Measurements from ENCODE around the gene UGT1A1. TPM values are rescaled to one million over a fixed set of nuclear protein-coding genes. Genes with fewer than 3 reads are reported as not detected.
A peak's percentile ranks its signal among the peaks of the same experiment; 100 is the strongest.

UGT1A1 gene
- total and polyA plus RNA-seq, 12 donors: 0.08 to 0.52 TPM; not detected in 10

GRCh38 chr2:233816771-233817170 is 56.7 kb downstream of the UGT1A1 start:
- WGBS, 4 donors: 79 to 86% (median 82%) methylated on average over 4 of the region's 4 CpGs
- Histone ChIP-seq H3K4me3 (no peak overlapping the region), H3K9me3 (replicated peaks in 1 of 3) (no peaks in the 10 kb centered on the region), H3K4me1 (replicated peaks in 1 of 2) (no peaks in the 10 kb centered on the region), H3K27me3 (no peaks in the 10 kb centered on the region), H3K27ac (no peak overlapping the region), H3K36me3 (replicated peaks in 1 of 2) (no peaks in the 10 kb centered on the region)
- intact Hi-C loops (cut with DNase I): no loop called here
- DNase-seq: peak in 1 of 7 donors; percentile 3
- TF ChIP-seq CTCF (IDR thresholded peaks at IDR 0.05) (no peak), POLR2A (IDR thresholded peaks at IDR 0.05) (no peak)

- no peak for TF ChIP-seq POLR2A (IDR thresholded peaks at IDR 0.05)
- TF ChIP-seq CTCF (IDR thresholded peaks at IDR 0.05): no peak
- no peak overlapping the region for H3K4me3 ChIP-seq
- intact Hi-C loops (cut with DNase I): no loop called here
- H3K27me3 ChIP-seq: no peaks in the 10 kb centered on the region
- no peaks in the 10 kb centered on the region for H3K9me3 ChIP-seq (replicated peaks in 1 of 3)
- H3K36me3 ChIP-seq (replicated peaks in 1 of 2): no peaks in the 10 kb centered on the region
- H3K27ac ChIP-seq: no peak overlapping the region
- H3K4me1 ChIP-seq (replicated peaks in 1 of 2): no peaks in the 10 kb centered on the region
- peak in 1 of 7 donors; percentile 9 for DNase-seq
- 70 to 89% (median 82%) methylated on average over 2 to 3 of the region's 3 CpGs for WGBS, 4 donors
These were observed 57.4 kb downstream of the UGT1A1 start for GRCh38 chr2:233817361-233817911.

DNA sequence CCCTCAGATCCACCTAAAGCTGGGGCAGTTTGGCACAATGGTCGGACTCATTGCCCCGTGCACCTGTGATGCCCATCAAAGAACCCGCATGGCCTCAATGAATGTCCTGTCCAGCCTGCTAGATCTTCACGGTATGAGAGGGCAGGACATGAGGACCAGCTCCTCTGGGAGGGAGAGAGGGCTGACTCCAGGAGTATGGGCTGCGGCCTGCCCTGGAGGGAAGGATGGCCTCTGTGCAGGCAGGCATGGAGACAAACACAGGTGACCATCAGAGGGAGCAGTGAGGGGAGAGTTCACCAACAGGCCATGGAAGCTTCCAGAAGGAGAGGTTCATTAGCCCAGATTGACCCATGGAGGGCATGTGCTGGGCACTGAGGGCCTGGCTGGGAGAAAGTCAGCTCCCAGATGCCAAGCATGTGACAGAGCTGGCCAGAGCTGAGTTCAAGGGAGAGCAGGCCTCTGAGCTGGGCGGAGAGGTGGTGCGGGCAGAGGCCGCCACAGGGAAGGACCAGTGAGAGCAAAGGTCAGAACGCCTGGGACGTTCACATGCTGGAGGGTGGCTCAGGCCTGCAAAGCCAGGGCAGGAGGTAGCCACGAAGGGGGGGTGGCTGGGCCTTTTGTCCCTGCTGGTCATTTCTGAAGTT is 58.0 kb downstream of the UGT1A1 start:
- intact Hi-C loops (cut with DNase I): no loop called here
- Histone ChIP-seq H3K36me3 (replicated peaks in 1 of 2) (no peaks in the 10 kb centered on the region), H3K4me3 (no peak overlapping the region), H3K9me3 (replicated peaks in 1 of 3) (no peaks in the 10 kb centered on the region), H3K4me1 (replicated peaks in 1 of 2) (no peaks in the 10 kb centered on the region), H3K27me3 (no peaks in the 10 kb centered on the region), H3K27ac (no peak overlapping the region)
- 77 to 90% (median 88%) methylated on average over 11 of the region's 11 CpGs for WGBS, 4 donors
- TF ChIP-seq CTCF (IDR thresholded peaks at IDR 0.05) (no peak), POLR2A (IDR thresholded peaks at IDR 0.05) (no peak)
- peak in 1 of 7 donors; percentile 8 for DNase-seq

DNA sequence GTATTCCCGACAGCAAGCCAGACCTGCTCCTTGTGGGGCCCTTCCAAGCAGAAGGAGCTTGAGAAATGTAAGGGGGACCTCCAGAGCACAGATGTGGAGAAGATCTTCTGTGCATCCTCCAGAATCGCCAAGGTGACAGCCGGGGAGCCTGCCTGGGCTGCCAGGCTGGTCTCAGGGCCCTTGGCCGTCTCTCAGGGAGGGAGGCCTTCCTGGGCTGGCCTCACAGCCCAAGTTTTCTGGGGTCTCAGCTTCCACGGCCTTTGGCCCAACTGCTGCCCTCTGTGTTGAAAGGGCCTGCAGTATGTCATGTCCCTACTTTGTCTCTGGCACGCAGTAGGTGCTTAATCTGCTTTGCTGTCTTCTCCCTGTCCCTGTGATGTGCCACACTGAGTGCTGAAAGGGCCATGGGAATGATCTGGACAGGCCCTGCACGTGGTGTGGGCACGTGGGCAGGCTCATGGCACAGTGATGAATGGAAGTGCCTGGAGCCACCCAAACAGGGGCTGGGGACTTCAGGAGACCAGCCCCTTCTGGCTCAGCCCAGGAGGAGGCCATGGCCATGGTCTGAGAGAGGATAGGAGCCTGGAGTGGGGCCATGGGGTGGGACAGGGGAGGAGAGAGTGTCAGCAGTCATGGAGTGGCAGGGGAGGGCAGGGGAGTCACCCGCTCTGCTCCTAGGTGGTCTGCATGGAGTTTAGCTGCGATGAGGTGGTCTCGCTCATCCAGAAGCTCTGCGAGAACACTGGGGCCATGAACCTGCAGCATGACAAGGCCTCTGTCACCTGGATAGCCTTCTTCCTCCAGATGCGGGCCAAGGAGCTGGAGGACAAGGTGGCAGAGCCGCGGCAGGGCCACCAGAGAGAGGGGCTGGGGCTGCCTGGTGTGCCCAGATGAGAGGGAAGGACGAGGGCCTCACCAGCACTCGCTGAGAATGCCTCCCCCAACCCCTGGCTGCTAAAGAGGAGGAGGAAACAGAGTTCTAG is 58.9 kb downstream of the UGT1A1 start:
- Histone ChIP-seq H3K4me1 (replicated peaks in 1 of 2) (no peaks in the 10 kb centered on the region), H3K9me3 (replicated peaks in 1 of 3) (no peaks in the 10 kb centered on the region), H3K4me3 (no peak overlapping the region), H3K27ac (no peak overlapping the region), H3K36me3 (replicated peaks in 1 of 2) (no peaks in the 10 kb centered on the region), H3K27me3 (no peaks in the 10 kb centered on the region)
- intact Hi-C loops (cut with DNase I): no loop called here
- peak in 1 of 7 donors; percentile 3 for DNase-seq
- TF ChIP-seq CTCF (IDR thresholded peaks at IDR 0.05) (no peak), POLR2A (IDR thresholded peaks at IDR 0.05) (no peak)
- 70 to 77% (median 75%) methylated on average over 9 to 17 of the region's 17 CpGs for WGBS, 4 donors

Measured in adrenal gland (tissue), 12 donors.